Left ventricle myocardium inferior (tissue), 1 donor: ENCODE data around the gene NR1I3. TPM values are rescaled to one million over a fixed set of nuclear protein-coding genes. Genes with fewer than 3 reads are reported as not detected.

Experiments used
- DNase-seq: peaks from one replicate; pipeline ENCODE4 v3.0.0-alpha.2; 2020
- H3K27ac ChIP-seq: fragments of 200-600 bp; replicated peaks from 2 replicates; pipeline ENCODE4 v1.8.0; 2021
- H3K27me3 ChIP-seq: fragments of 200-600 bp; 2 replicates; pipeline ENCODE4 v1.8.0; 2021; ENCODE audit warnings: low read depth
- H3K36me3 ChIP-seq: fragments of 200-600 bp; 2 replicates; pipeline ENCODE4 v1.8.0; 2021
- H3K4me1 ChIP-seq: fragments of 200-600 bp; 2 replicates; pipeline ENCODE4 v1.8.0; 2021
- H3K4me3 ChIP-seq: fragments of 200-600 bp; 2 replicates; pipeline ENCODE4 v1.8.0; 2021; ENCODE audit warnings: mild to moderate bottlenecking, moderate library complexity
- H3K9me3 ChIP-seq: fragments of 200-600 bp; replicated peaks from 2 replicates; pipeline ENCODE4 v1.8.0; 2021
- CTCF ChIP-seq: fragments of 200-600 bp; IDR thresholded peaks from 2 replicates; pipeline ENCODE4 v1.8.0; 2021; ENCODE audit warnings: antibody characterized with exemption, mild to moderate bottlenecking, borderline replicate concordance
- intact Hi-C: fragments of 100-400 bp; cut with micrococcal nuclease; formaldehyde crosslinking; loops from one replicate; pipeline ENCODE4 v1.11.0; 2022
- total RNA-seq: library from RNA; stranded (reverse); fragmentation: NEBNext Ultra II Directional; extraction: Animal tissue kit (Norgen Biotek cat#: 25700); gene quantifications from one replicate; pipeline ENCODE4 v1.2.1, GENCODE V29; 2021
- donor health status: DM: no; HTN: yes; CAD: no; lungs with severe emphysema.

The NR1I3 gene
- total RNA-seq, 1 donor from 2014 or later, result not detected

- H3K4me3 ChIP-seq, result no peak overlapping the region
- DNase-seq, result no peak
- H3K4me1 ChIP-seq, result no peaks in the 10 kb centered on the region
- intact Hi-C loops, result no loop called here
- TF ChIP-seq CTCF, result no peak
- H3K36me3 ChIP-seq, result no peaks in the 10 kb centered on the region
- no peaks in the 10 kb centered on the region for H3K9me3 ChIP-seq
- H3K27me3 ChIP-seq, result no peaks in the 10 kb centered on the region
- no peak overlapping the region for H3K27ac ChIP-seq
Observed at GRCh38 chr1:161241682-161242081, 3.7 kb upstream of the NR1I3 start.

DNA sequence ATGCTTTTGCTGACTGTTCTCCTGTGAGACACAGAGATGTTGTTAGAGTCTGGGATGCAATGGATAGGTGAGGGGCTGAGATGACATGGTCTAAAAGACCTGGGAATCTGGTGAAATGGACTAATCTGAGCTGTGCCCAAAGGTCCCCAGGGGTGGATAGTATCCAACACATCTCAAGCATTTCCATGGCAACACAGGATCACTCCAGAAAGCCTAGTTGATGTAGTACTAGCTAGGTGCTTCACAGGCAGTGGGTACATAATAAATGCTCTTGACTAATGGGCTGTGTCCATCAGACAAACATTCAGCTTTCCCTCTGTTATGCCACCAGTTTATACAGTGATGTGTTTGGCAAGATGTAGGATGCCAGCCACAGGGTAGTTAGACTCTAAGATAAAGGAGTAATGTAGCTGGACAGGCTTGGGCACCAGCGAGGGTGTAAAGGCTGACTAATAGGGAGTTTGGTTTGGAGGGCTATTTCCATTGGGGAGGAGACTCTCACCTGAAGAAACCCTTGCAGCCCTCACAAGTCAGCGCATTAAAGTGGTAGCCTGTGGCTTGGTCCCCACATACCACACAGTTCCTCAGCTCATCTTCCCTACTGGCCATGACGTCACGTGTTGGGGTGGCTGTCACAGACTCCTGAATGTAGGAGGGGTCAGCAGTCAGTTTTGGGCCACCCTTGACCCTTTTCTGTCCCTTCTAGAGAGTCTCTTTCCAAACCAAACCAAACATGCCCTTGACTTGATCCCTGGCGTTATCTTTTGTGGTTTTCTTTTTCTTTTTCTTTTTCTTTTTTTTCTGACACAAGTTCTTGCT lies 1.8 kb downstream of the NR1I3 start:
- no peak for TF ChIP-seq CTCF
- intact Hi-C loops, result no loop called here
- no peaks in the 10 kb centered on the region for H3K9me3 ChIP-seq
- H3K27ac ChIP-seq, result no peak overlapping the region
- DNase-seq, result no peak
- no peaks in the 10 kb centered on the region for H3K36me3 ChIP-seq
- no peak overlapping the region for H3K4me3 ChIP-seq
- H3K27me3 ChIP-seq, result no peaks in the 10 kb centered on the region
- H3K4me1 ChIP-seq, result no peaks in the 10 kb centered on the region

DNA sequence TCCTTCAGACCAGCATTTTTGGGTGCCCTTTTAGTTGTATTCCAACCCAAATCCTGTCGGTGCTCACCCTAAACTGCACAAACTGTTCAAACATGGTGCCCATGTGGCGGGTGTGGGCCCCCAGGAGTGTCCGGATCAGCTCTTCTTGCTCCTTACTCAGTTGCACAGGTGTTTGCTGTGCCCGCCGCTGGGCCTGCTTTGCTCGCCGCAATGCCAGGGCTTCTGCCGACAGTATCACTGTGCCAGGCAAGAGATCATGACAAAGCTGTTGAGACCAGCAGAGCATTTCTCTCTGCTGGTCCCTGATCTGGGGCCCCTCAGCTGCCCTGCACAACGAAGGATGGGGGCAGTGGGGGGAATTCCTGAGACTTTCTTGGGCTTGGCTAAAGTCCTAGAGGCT lies 4.9 kb downstream of the NR1I3 start:
- Histone ChIP-seq H3K4me3 (no peak overlapping the region), H3K9me3 (no peaks in the 10 kb centered on the region), H3K27me3 (no peaks in the 10 kb centered on the region), H3K4me1 (no peaks in the 10 kb centered on the region), H3K36me3 (peaks cover 23% of the 10 kb centered on the region), H3K27ac (no peak overlapping the region)
- TF ChIP-seq CTCF, result no peak
- intact Hi-C loops, result no loop called here
- DNase-seq, result no peak

DNA sequence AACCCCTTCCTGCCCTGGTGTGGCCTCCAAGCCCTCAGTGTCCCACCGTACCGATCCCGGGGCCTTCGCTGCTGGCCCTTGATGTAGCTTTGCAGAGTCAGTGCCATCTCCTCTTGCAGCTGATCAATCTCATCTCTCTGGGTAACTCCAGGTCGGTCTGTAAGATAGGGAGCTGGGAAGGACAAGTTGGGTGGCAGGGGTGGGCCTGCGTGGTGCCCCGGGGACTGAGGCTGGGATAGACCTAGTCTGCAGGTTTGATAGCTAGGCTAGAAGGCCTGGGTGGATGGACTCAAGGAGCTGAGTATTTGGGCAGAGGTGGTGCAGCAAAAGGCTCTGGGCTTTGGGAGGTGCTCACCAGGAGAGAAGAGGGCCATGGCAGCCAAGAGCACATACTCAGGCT lies 7.2 kb downstream of the NR1I3 start:
- Histone ChIP-seq H3K27me3 (no peaks in the 10 kb centered on the region), H3K36me3 (peaks cover 23% of the 10 kb centered on the region), H3K4me3 (no peak overlapping the region), H3K4me1 (peaks cover 21% of the 10 kb centered on the region), H3K9me3 (no peaks in the 10 kb centered on the region), H3K27ac (no peak overlapping the region)
- no peak for TF ChIP-seq CTCF
- intact Hi-C loops, result no loop called here
- no peak for DNase-seq

DNA sequence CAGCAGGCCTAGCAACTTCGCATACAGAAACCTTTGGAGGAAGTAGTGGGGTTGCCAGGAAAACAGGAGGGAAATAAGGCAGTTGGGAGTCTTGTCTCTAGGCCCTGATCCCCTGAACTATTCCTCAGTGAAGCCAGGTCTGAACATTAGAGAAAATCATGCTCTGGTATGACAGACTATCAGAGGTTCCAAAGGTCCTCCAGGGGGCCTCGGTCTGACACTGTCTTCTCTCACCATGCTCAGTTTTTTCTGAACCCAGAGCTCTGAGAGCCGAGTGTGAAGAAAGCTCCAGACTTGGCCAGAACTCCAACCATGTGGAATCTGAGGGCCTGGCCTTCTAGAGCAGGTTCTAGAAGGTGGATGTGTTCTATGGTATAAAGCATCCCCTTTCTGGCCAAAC lies 8.1 kb downstream of the NR1I3 start:
- no peak overlapping the region for H3K27ac ChIP-seq
- no peak for TF ChIP-seq CTCF
- peaks cover 23% of the 10 kb centered on the region for H3K36me3 ChIP-seq
- DNase-seq, result no peak
- intact Hi-C loops, result loop anchor here (10.0 kb wide), 1 partner anchor 155 kb away; no protein-coding TSS in a partner anchor
- no peak overlapping the region for H3K4me3 ChIP-seq
- H3K27me3 ChIP-seq, result no peaks in the 10 kb centered on the region
- peaks cover 27% of the 10 kb centered on the region for H3K4me1 ChIP-seq
- H3K9me3 ChIP-seq, result no peaks in the 10 kb centered on the region
